Fibroblast of skin of left biceps (primary cell): ENCODE results near the gene ANKRD31.

Experiments
- DNase-seq, 2 experiments: peaks; one replicate each; pipeline ENCODE4 v3.0.0-alpha.2; 2013; ENCODE audit warnings: low read depth in 2 of 2

ANKRD31 gene

GRCh38 chr5:75034137-75034739 is 202.4 kb downstream of the ANKRD31 start:
- no peak for DNase-seq

DNA sequence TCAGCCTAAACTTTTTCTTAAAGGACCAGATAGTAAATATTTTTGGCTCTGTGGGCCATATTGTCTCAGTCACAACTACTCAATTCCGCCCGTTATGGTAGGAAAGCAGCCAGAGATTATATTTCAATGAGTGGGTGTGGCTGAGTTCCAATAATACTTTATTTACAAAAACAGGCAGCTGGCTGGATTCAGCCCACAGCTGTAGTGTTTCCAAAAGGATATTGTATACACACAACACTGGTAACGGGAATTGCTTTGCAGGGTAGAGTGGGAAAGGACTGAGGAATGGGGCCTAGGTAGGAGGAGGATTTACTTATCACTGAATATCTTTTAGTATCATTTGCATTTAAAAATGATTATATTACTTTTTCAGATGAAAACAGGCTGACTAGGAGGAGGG is 205.3 kb downstream of the ANKRD31 start:
- no peak for DNase-seq

DNA sequence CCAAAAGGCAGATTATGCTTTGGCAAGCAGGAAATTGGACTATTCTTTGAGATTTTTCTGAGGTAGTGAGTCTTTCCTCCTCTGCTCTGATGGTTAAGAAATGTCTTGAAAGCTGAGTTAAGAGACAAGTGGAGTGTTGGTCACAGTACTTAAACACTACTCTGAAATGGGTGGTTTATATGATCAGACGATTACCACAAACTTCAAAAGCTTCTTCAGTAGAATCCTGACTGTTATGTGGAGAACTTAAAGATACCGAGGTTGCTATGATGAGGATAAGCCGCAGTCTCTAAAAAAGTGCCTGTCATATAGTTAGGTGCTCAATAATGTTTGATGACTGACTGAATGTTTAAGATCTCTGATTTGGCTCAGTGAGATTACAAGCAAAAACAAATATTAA is 208.6 kb downstream of the ANKRD31 start:
- DNase-seq, result no peak

DNA sequence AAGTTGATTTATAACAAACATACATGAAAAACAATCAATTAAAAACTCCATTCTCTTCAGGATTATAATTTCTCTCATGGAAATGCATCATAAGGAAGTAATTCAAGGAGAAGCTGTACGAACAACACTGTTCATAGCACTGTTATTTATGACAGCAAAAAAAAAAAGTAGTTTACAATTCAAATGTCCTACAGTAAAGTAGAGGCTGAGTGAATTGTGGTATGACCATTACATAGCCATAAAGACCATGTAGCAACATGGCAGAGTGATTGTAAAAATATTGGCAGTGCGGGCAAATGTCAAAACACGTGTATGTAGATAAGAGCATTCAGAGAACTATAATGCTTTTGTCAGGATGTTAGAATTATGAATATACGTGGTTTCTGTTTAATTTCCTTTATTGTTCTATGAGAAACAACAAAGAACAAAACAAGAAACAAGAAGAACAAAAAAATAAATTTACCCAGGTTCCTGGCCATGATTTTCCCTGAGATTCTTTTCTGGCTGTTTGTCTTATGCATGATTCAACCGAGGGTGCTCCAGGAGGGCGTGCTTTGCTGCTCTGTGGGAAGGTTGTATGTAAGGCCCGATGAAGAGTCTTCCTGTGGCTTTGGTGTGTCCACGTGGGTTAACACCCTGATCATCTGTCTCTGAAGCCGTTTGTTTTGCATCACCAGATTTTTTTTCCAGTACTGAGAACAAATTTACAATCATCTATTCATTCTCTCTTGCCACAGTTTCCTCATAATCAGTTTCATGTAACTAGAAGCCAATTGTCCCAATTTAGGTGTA is 213.1 kb downstream of the ANKRD31 start:
- DNase-seq, result no peak

- DNase-seq, result no peak
Observed at GRCh38 chr5:75021800-75022199, 214.9 kb downstream of the ANKRD31 start.

DNA sequence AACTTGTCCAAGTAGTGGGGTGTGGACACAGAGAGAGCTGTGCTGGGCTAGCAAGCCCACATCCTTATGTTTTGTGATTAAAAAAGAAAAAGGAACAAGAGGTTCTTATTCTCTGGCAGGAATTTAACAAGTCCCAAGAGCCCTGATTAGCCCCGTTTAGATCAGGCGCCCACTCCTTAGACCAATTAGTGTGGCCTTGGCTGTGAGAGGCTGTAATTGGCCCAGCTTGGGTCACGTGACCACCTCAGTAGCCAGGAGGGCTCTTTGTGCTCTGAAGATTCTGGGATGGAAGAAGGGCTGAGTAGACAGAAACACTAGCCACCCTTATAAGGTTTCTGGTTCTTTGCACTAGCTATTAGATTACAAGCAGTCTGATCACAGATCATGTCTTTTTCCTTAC is 215.5 kb downstream of the ANKRD31 start:
- DNase-seq, result no peak

GRCh38 chr5:75020016-75020656 is 216.5 kb downstream of the ANKRD31 start:
- DNase-seq, result no peak

- no peak for DNase-seq
Observed at GRCh38 chr5:75018805-75019587, 217.7 kb downstream of the ANKRD31 start.
